Activated naive CD4-positive, alpha-beta T cell treated with anti-CD3 and anti-CD28 coated beads, Interleukin-2, amount 50 U/mL, for 24 hours (primary cell): ENCODE measurements around the gene GIPC1.

Source experiments
- H3K27ac Mint-ChIP-seq: one replicate; pipeline ENCODE4 v1.8.0; 2021; ENCODE audit warnings: mild to moderate bottlenecking, mixed read lengths
- H3K27me3 Mint-ChIP-seq: one replicate; pipeline ENCODE4 v1.8.0; 2021; ENCODE audit warnings: mixed read lengths
- H3K36me3 Mint-ChIP-seq: one replicate; pipeline ENCODE4 v1.8.0; 2021; ENCODE audit warnings: mixed read lengths
- H3K4me1 Mint-ChIP-seq: one replicate; pipeline ENCODE4 v1.8.0; 2021; ENCODE audit warnings: mixed read lengths
- H3K4me3 Mint-ChIP-seq: one replicate; pipeline ENCODE4 v1.8.0; 2021; ENCODE audit warnings: mild to moderate bottlenecking, mixed read lengths
- H3K9me3 Mint-ChIP-seq: one replicate; pipeline ENCODE4 v1.8.0; 2021; ENCODE audit warnings: mixed read lengths

Gene GIPC1

DNA sequence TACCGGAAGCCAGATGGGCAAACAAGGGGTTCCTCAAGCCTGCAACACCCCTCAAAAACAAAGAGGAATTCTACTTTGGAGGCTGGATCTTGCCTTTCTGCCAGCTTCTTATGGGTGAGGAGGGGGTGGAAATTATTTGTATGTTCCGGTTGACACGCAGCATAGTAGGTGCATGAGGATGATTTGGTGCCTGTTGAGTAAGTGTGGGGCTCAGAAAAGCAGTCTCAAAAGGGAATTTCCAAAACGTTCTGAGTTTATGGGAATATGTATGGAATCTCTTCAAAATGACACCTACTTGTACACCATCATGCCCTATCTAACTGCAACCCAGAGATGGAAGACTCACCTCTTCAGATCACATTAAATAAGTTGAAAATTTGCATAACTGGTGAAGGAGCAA lies 30.5 kb upstream of the GIPC1 start:
- Mint-ChIP-seq H3K27ac (no peak overlapping the region), H3K36me3 (no peaks in the 10 kb centered on the region), H3K4me1 (peaks cover 65% of the 10 kb centered on the region), H3K27me3 (no peaks in the 10 kb centered on the region), H3K9me3 (no peaks in the 10 kb centered on the region), H3K4me3 (no peak overlapping the region)

DNA sequence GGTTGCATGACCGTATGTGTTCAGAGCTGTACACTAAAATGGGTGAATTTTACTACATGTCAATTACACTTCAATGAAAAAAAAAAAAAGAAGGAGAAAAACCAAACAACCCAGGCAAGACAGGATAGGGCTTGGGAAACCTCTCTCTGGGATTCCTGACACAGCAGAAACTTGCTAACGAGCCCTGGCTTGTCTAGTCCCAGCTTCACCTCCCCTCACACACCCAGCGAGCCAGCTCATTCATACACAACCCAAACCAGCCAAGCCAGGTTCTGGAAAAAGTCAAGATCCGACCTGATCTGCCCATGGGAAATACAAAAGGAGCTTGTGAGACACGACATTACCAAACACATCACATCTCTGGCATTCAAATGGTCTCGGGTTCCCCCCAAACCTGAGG lies 29.8 kb upstream of the GIPC1 start:
- Mint-ChIP-seq H3K4me3 (no peak overlapping the region), H3K27me3 (no peaks in the 10 kb centered on the region), H3K9me3 (no peaks in the 10 kb centered on the region), H3K27ac (peak overlapping the region; percentile 53), H3K4me1 (peaks cover 63% of the 10 kb centered on the region), H3K36me3 (no peaks in the 10 kb centered on the region)

GRCh38 chr19:14520543-14520942 lies 24.6 kb upstream of the GIPC1 start:
- Mint-ChIP-seq H3K4me1 (peaks cover 67% of the 10 kb centered on the region), H3K36me3 (peaks cover 13% of the 10 kb centered on the region), H3K27me3 (no peaks in the 10 kb centered on the region), H3K9me3 (no peaks in the 10 kb centered on the region), H3K27ac (peak overlapping the region; percentile 95), H3K4me3 (no peak overlapping the region)

DNA sequence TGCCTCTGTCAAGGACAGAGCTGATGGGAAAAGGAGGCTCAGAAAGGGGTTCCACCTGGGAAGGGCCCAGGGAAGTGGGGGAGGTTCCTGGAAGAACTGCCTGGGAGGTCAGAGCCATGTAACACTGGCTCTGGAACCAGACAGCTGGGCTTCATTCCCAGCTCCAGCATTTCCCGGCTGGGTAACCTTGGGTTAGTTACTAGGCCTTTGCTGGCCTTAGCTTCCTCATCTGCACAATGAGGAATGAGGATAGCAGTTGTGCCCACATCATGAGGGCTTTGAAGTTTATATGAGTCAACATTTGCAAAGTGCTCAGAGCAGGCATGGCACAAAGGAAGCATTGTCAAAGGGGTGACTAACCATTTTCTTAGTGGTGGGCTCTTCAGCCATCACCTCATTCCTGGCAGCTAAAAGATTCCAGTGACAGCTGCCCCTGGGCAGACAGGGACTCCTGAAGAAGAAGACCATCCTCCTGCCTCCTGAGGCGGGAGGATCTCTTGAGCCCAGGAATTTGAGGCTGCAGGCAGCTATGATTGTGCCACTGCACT lies 24.0 kb upstream of the GIPC1 start:
- Mint-ChIP-seq H3K9me3 (no peaks in the 10 kb centered on the region), H3K27ac (peak overlapping the region; percentile 95), H3K4me1 (peaks cover 68% of the 10 kb centered on the region), H3K36me3 (peaks cover 16% of the 10 kb centered on the region), H3K4me3 (peak overlapping the region; percentile 85), H3K27me3 (no peaks in the 10 kb centered on the region)

DNA sequence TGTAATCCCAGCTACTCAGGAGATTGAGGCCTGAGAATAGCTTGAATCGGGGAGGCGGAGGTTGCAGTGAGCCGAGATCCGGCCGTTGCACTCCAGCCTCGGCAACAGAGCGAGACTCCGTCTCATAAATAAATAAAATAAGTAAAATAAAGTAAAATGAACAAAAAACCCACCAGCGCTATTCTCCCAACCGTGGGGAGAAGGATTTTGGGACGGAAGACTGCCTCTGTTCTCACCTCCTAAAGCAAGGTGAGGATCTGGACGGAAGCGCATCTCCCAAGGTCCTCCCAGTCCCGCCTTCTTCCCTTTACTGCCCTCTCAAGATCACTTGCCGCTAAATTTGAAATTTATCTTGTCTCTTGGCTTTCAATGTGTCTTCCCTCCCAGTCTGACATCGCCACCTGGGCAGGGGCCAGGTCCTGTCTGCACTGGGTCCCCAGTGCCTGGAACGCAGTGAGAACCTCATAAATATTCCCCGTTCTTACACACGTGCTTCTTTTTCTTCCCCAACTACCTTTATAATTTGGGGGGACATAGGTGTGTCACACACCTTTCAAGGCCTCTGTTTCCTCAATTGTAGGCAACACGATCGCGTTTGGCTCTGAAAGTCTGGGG lies 23.4 kb upstream of the GIPC1 start:
- peaks cover 74% of the 10 kb centered on the region for H3K4me1 Mint-ChIP-seq
- no peaks in the 10 kb centered on the region for H3K27me3 Mint-ChIP-seq
- peak overlapping the region; percentile 85 for H3K4me3 Mint-ChIP-seq
- H3K27ac Mint-ChIP-seq = peak overlapping the region; percentile 95
- no peaks in the 10 kb centered on the region for H3K9me3 Mint-ChIP-seq
- H3K36me3 Mint-ChIP-seq = peaks cover 20% of the 10 kb centered on the region

GRCh38 chr19:14517840-14518505 lies 22.0 kb upstream of the GIPC1 start, which contains the start of gene DNAJB1:
Gene DNAJB1, minus strand, starts transcription at chr19:14518397. Its CDS starts 48 bp downstream, at chr19:14518349.
- Mint-ChIP-seq H3K4me1 (peaks cover 71% of the 10 kb centered on the region), H3K36me3 (peaks cover 20% of the 10 kb centered on the region)

GRCh38 chr19:14517446-14517839 lies 21.5 kb upstream of the GIPC1 start:
- H3K27me3 Mint-ChIP-seq = no peaks in the 10 kb centered on the region
- peaks cover 67% of the 10 kb centered on the region for H3K4me1 Mint-ChIP-seq
- H3K9me3 Mint-ChIP-seq = no peaks in the 10 kb centered on the region
- peak overlapping the region; percentile 67 for H3K27ac Mint-ChIP-seq
- peaks cover 20% of the 10 kb centered on the region for H3K36me3 Mint-ChIP-seq
- peak overlapping the region; percentile 93 for H3K4me3 Mint-ChIP-seq

More at GRCh38 chr19:14517840-14518505, 22.0 kb upstream of the GIPC1 start, which contains the start of gene DNAJB1:
- H3K27ac Mint-ChIP-seq = peak within 1 kb of the TSS; percentile 93
- H3K9me3 Mint-ChIP-seq = no peaks in the 10 kb centered on the region
- no peaks in the 10 kb centered on the region for H3K27me3 Mint-ChIP-seq
- peak within 1 kb of the TSS; percentile 93 for H3K4me3 Mint-ChIP-seq

DNA sequence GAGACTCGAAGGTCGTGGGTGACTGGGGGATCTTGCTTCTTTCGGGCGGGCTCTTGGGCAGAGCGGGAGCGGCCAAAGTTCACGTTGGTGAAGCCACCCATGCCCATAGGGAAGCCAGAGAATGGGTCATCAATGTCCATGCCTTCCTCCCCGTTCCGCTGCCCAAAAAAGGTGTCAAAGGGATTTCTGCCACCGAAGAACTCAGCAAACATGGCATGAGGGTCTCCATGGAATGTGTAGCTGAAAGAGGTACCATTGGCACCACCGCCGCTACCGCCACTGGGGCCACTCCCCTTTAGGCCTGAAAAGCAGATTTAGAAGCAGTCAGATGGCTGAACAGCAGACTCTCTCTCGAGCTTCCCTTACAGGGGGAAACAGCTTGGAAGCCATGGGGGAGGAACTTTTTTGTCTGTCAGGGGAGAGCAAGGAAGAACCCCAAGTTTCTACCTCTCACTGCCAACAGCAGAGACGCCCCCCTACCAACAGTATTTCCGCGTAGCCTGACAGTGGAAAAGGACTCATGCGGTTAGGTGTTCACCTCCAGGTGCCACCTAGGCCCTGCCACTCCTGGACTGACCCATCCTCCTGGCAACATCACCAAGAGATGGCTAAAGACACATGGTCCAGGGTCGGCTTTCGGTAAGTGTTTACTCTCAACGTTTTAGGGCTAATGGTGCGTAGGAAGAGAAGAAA lies 21.0 kb upstream of the GIPC1 start:
- H3K9me3 Mint-ChIP-seq = no peaks in the 10 kb centered on the region
- H3K27ac Mint-ChIP-seq = peak overlapping the region; percentile 67
- H3K4me3 Mint-ChIP-seq = peak overlapping the region; percentile 93
- H3K4me1 Mint-ChIP-seq = peaks cover 61% of the 10 kb centered on the region
- no peaks in the 10 kb centered on the region for H3K27me3 Mint-ChIP-seq
- peaks cover 20% of the 10 kb centered on the region for H3K36me3 Mint-ChIP-seq

- Mint-ChIP-seq H3K36me3 (peaks cover 20% of the 10 kb centered on the region), H3K27me3 (no peaks in the 10 kb centered on the region), H3K27ac (peak overlapping the region; percentile 67), H3K9me3 (no peaks in the 10 kb centered on the region), H3K4me1 (peaks cover 57% of the 10 kb centered on the region), H3K4me3 (peak overlapping the region; percentile 93)
Measured at GRCh38 chr19:14516048-14516534, 20.2 kb upstream of the GIPC1 start.

GRCh38 chr19:14515501-14516047 lies 19.6 kb upstream of the GIPC1 start:
- peak overlapping the region; percentile 52 for H3K27ac Mint-ChIP-seq
- peaks cover 62% of the 10 kb centered on the region for H3K4me1 Mint-ChIP-seq
- peak overlapping the region; percentile 93 for H3K4me3 Mint-ChIP-seq
- H3K27me3 Mint-ChIP-seq = no peaks in the 10 kb centered on the region
- peaks cover 20% of the 10 kb centered on the region for H3K36me3 Mint-ChIP-seq
- no peaks in the 10 kb centered on the region for H3K9me3 Mint-ChIP-seq

GRCh38 chr19:14514215-14514863 lies 18.4 kb upstream of the GIPC1 start:
- Mint-ChIP-seq H3K9me3 (no peaks in the 10 kb centered on the region), H3K27me3 (no peaks in the 10 kb centered on the region), H3K4me1 (peaks cover 59% of the 10 kb centered on the region), H3K4me3 (peak overlapping the region; percentile 93), H3K36me3 (peaks cover 20% of the 10 kb centered on the region), H3K27ac (peak overlapping the region; percentile 38)

DNA sequence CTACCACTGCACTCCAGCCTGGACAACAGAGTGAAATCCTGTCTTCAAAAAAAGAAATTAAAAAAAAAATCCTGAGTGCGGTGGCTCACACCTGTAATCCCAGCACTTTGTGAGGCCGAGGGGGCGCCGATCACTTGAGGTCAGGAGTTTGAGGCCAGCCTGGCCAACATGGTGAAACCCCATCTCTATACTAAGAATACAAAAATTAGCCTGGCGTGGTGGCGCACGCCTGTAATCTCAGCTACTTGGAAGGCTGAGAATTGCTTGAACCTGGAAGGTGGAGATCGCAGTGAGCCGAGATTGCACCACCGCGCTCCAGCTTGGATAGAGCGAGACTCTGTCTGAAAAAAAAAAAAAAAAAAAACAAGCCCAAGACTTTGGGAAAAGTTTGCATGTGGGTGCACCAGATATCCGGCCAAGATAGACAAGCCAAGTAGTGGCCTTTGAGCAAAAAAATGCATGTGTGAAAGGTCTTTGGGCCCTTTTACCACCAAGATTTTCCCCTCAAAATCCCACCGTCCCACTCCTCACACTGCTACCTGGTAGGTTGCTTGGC lies 16.6 kb upstream of the GIPC1 start:
- no peak overlapping the region for H3K4me3 Mint-ChIP-seq
- peaks cover 67% of the 10 kb centered on the region for H3K4me1 Mint-ChIP-seq
- H3K36me3 Mint-ChIP-seq = peaks cover 20% of the 10 kb centered on the region
- no peaks in the 10 kb centered on the region for H3K27me3 Mint-ChIP-seq
- no peaks in the 10 kb centered on the region for H3K9me3 Mint-ChIP-seq
- no peak overlapping the region for H3K27ac Mint-ChIP-seq

DNA sequence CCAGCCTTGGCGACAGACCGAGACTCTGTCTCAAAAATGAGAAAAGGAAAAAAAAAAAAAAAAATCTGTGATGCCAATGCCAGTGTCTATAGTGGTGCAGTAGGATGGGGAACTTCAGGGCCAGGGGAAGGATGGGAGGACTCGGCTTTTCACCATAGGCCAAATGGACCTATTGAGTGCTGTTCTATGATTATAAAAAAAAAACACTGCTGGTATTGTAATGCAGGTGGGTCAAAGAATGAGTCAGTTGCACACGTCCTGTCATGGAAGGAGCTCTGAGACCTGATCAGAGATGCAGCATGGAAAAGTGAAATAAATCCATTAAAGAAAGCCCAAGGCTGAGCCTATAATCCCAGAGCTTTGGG lies 15.3 kb upstream of the GIPC1 start:
- no peak overlapping the region for H3K4me3 Mint-ChIP-seq

GRCh38 chr19:14510311-14511228 lies 14.6 kb upstream of the GIPC1 start:
- peaks cover 7% of the 10 kb centered on the region for H3K36me3 Mint-ChIP-seq
- H3K27me3 Mint-ChIP-seq = no peaks in the 10 kb centered on the region
- no peaks in the 10 kb centered on the region for H3K9me3 Mint-ChIP-seq
- H3K4me3 Mint-ChIP-seq = no peak overlapping the region
- peak overlapping the region; percentile 55 for H3K27ac Mint-ChIP-seq
- peaks cover 71% of the 10 kb centered on the region for H3K4me1 Mint-ChIP-seq

More for the DNA sequence above, 15.3 kb upstream of the GIPC1 start:
- peaks cover 12% of the 10 kb centered on the region for H3K36me3 Mint-ChIP-seq
- peaks cover 71% of the 10 kb centered on the region for H3K4me1 Mint-ChIP-seq
- no peaks in the 10 kb centered on the region for H3K9me3 Mint-ChIP-seq
- H3K27ac Mint-ChIP-seq = peak overlapping the region; percentile 15
- H3K27me3 Mint-ChIP-seq = no peaks in the 10 kb centered on the region
